Uterus (tissue), 2 donors: ENCODE data around the gene EEF2K.

Experiments
- CTCF ChIP-seq, 4 experiments: fragments of 200-600 bp in 2 of 4; fragments of 450-650 bp in 2 of 4; sonication (generic) in 2 of 4; IDR thresholded peaks; one replicate each; pipeline ENCODE4 v1.5.1; 2016 to 2019; ENCODE audit warnings: antibody characterized with exemption in 4 of 4, mild to moderate bottlenecking in 2 of 4, moderate library complexity in 1 of 4
- POLR2A ChIP-seq, 2 donors: fragments of 450-650 bp; IDR thresholded peaks; one replicate each; pipeline ENCODE4 v1.6.1; 2016; ENCODE audit warnings: antibody characterized with exemption in 2 of 2, mild to moderate bottlenecking in 1 of 2, moderate library complexity in 1 of 2

- TF ChIP-seq CTCF (IDR thresholded peaks at IDR 0.05) (no peak), POLR2A (IDR thresholded peaks at IDR 0.05) (no peak)
Observed at GRCh38 chr16:22252317-22252716, 46.2 kb downstream of the EEF2K start.
